OCI-LY3 (cell line): ENCODE data around the gene ASPSCR1.

Experiments
- CTCF ChIP-seq: fragments of 200-600, 300-600 bp; sonication (generic); IDR thresholded peaks from 2 replicates; pipeline ENCODE4 v1.5.1; 2014; ENCODE audit warnings: antibody characterized with exemption, low read length, low read depth
- EZH2phosphoT487 ChIP-seq: fragments of 200-600 bp; shearing (Covaris generic); IDR thresholded peaks from 2 replicates; pipeline ENCODE4 v1.6.1; 2018; ENCODE audit warnings: antibody characterized with exemption, mixed run types, low read depth

DNA sequence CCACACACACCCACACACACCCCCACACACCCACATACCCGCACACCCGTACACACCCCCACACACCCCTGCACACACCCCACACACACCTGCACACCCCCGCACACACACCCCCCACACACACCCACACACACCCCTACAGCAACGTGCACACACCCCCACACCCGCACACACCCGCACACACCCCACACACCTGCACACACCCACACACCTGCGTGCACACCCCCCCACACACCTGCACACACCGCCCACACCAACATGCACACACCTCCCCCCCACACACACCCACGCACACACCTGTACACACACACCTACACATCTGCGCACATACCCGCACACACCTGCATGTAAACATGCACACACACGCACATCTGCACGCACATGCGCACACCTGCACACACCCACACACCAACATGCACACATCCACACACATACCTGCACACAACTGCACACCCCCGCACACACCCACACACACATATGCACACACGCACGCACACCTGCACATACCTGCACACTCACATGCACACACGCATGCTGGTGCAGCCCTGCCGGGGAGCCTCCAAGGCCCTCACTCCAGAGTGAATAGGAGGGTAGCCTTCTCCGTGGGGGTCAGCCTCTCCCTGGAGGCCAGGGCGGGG, 7.5 kb downstream of the ASPSCR1 start:
- TF ChIP-seq CTCF: no peak
- TF ChIP-seq EZH2phosphoT487: no peak
